K562 (cell line): Measurements from ENCODE around the gene TMEM120B. TPM values are rescaled to one million over a fixed set of nuclear protein-coding genes. Genes with fewer than 3 reads are reported as not detected.
A peak's percentile ranks its signal among the peaks of the same experiment; 100 is the strongest.

Experiments used
- ATAC-seq: fragments of 200-7000 bp; cut with Tn5 transposase; 3 replicates; pipeline ENCODE4 v1.9.1; 2020; ENCODE audit warnings: moderate library complexity
- BruUV-seq: library from RNA; stranded (reverse); fragments of 400-500 nt; replicated peaks from 2 replicates; lab custom pipeline; 2021; lab: Mats Ljungman, UMichigan
- CTCF ChIA-PET: fragments of 300-600 bp; formaldehyde crosslinking; extraction: SDS; loops from one replicate; lab custom pipeline; 2021; ENCODE audit warnings: low intra/inter-chr PET ratio; lab: Yijun Ruan, JAX
- POLR2A ChIA-PET: fragments of 300-600, 350-650 bp; sonication (Branson Sonifier 250); formaldehyde crosslinking; extraction: SDS; loops from one replicate; lab custom pipeline; 2021; ENCODE audit warnings: antibody characterized with exemption, inconsistent platforms; lab: Yijun Ruan, JAX
- DNase-seq, 4 experiments: peaks; one replicate each; pipeline versions ENCODE4 v3.0.0 to v3.0.0-alpha.2; 2011 to 2018; ENCODE audit warnings: low spot score in 3 of 4, mixed read lengths in 3 of 4; ENCODE audit errors: extremely low read depth in 1 of 4
- FAIRE-seq: peaks from 2 replicates; lab custom pipeline; 2011; peaks lifted over from hg19 to GRCh38; lab: Jason Lieb, UNC
- H2AFZ ChIP-seq: 2 replicates; pipeline ENCODE4 v1.6.0; 2011; ENCODE audit warnings: low read depth, low read length, control low read depth, inconsistent platforms
- H3K27ac ChIP-seq: fragments of 200-600 bp; 3 replicates; pipeline ENCODE4 v1.8.0; 2011; ENCODE audit warnings: low read depth, mild to moderate bottlenecking, control low read depth, inconsistent platforms, low read length, moderate library complexity, mixed read lengths; ENCODE audit errors: extremely low read depth
- H3K27me3 ChIP-seq, 2 experiments: fragments of 300-600 bp in 1 of 2; 2 replicates in 1 of 2; 3 replicates in 1 of 2; pipeline versions ENCODE4 v1.6.0 to v1.8.0; 2011; ENCODE audit warnings: inconsistent platforms in 2 of 2, low read length in 2 of 2, mild to moderate bottlenecking in 1 of 2, mixed read lengths in 1 of 2, moderate library complexity in 1 of 2; ENCODE audit not compliant: control insufficient read depth in 2 of 2, insufficient read depth in 2 of 2
- H3K36me3 ChIP-seq: fragments of 300-600 bp; 3 replicates; pipeline ENCODE4 v1.8.0; 2011; ENCODE audit warnings: mild to moderate bottlenecking, low read length, inconsistent platforms; ENCODE audit not compliant: control insufficient read depth, insufficient read depth
- H3K4me1 ChIP-seq, 2 experiments: fragments of 200-600 bp in 1 of 2; replicated peaks in 1 of 2; 2 replicates in 1 of 2; 3 replicates in 1 of 2; pipeline versions ENCODE4 v1.5.1 to v1.8.0; 2011; ENCODE audit warnings: inconsistent platforms in 2 of 2, low read length in 2 of 2, mild to moderate bottlenecking in 1 of 2, mixed read lengths in 1 of 2, moderate library complexity in 1 of 2; ENCODE audit not compliant: control insufficient read depth in 2 of 2, insufficient read depth in 2 of 2
- H3K4me2 ChIP-seq: 2 replicates; pipeline ENCODE4 v1.6.1; 2011; ENCODE audit warnings: low read length, control low read depth, inconsistent platforms, mixed read lengths; ENCODE audit not compliant: insufficient read depth
- H3K4me3 ChIP-seq: fragments of 200-600 bp; sonication (generic), shearing (Covaris generic); 2 replicates; pipeline ENCODE4 v1.5.1; 2016; ENCODE audit warnings: control low read depth, inconsistent platforms
- H3K79me2 ChIP-seq: fragments of 200-600 bp; 3 replicates; pipeline ENCODE4 v1.8.0; 2011; ENCODE audit warnings: low read length, inconsistent platforms; ENCODE audit not compliant: control insufficient read depth, insufficient read depth
- H3K9ac ChIP-seq, 2 experiments: 2 replicates each; pipeline versions ENCODE4 v1.6.0 to v1.6.1; 2011; ENCODE audit warnings: low read depth in 2 of 2, low read length in 2 of 2, control low read depth in 1 of 2, inconsistent platforms in 1 of 2, mild to moderate bottlenecking in 1 of 2, mixed read lengths in 1 of 2; ENCODE audit not compliant: insufficient read depth in 1 of 2
- H3K9me1 ChIP-seq: one replicate; pipeline ENCODE4 v1.6.0; 2011; ENCODE audit warnings: inconsistent platforms, mild to moderate bottlenecking, low read length, moderate library complexity; ENCODE audit not compliant: control insufficient read depth, insufficient read depth
- H3K9me3 ChIP-seq: replicated peaks from 2 replicates; pipeline ENCODE4 v1.5.1; 2011; ENCODE audit warnings: low read depth, low read length, inconsistent platforms; ENCODE audit not compliant: control insufficient read depth, insufficient read depth
- H4K20me1 ChIP-seq: replicated peaks from 2 replicates; pipeline ENCODE4 v1.6.1; 2011; ENCODE audit warnings: low read length, inconsistent platforms, mixed read lengths; ENCODE audit not compliant: control insufficient read depth, insufficient read depth
- CXXC5 ChIP-seq: fragments of 250-450 bp; sonication (Bioruptor Pico); IDR thresholded peaks from 2 replicates; pipeline ENCODE4 v1.8.0; 2022; ENCODE audit warnings: inconsistent platforms, mild to moderate bottlenecking, moderate library complexity
- MED1 ChIP-seq: sonication (generic); formaldehyde crosslinking; IDR thresholded peaks from 2 replicates; pipeline ENCODE4 v1.8.1; 2023; ENCODE audit warnings: missing genetic modification reagents, borderline replicate concordance
- NFE2 ChIP-seq: IDR thresholded peaks from 2 replicates; pipeline ENCODE4 v1.6.1; 2014; ENCODE audit warnings: antibody characterized with exemption, low read depth
- RAD21 ChIP-seq, 2 experiments: fragments of 250-450 bp in 1 of 2; fragments of 450-650 bp in 1 of 2; sonication (Bioruptor Pico) in 1 of 2; formaldehyde crosslinking in 1 of 2; IDR thresholded peaks in 1 of 2; conservative IDR thresholded peaks in 1 of 2; 2 replicates each; pipeline versions ENCODE4 v1.4.0 to v1.8.0; 2020 to 2022; ENCODE audit warnings: mild to moderate bottlenecking in 2 of 2, moderate library complexity in 1 of 2
- ZSCAN29 ChIP-seq: fragments of 450-650 bp; IDR thresholded peaks from 2 replicates; pipeline ENCODE4 v1.6.1; 2017
- WGBS: fragments of 100-300 bp; shearing (Covaris generic); methylation state at CpG from one replicate; pipeline ENCODE4 v1.1.6; 2016; ENCODE audit warnings: low coverage, mixed read lengths; ENCODE audit not compliant: insufficient coverage; ENCODE audit errors: missing lambda C conversion rate; 5-methylcytosine and 5-hydroxymethylcytosine counted together
- in situ Hi-C: fragments of 300-500 bp; cut with MboI; formaldehyde crosslinking; loops from 4 replicates; pipeline ENCODE4 v1.15.0; 2018; ENCODE audit warnings: inconsistent platforms, mixed read lengths
- intact Hi-C: fragments of 100-400 bp; cut with micrococcal nuclease; formaldehyde crosslinking; loops from 2 replicates; pipeline ENCODE4 v1.14.2; 2022
- polyA plus RNA-seq, 8 experiments: library from polyadenylated mRNA; depleted of rRNA in 4 of 8; stranded (reverse) in 5 of 8; unstranded in 3 of 8; fragments of >200 nt; fragmentation: Nextera tagmentation in 2 of 8; fragmentation: Illumina TruSeq in 1 of 8; extraction: Ambion mirVana in 2 of 8; extraction: Trizol in 1 of 8; gene quantifications; 2 replicates each; pipeline versions ENCODE4 v1.2.1 to v1.2.3, GENCODE V29; 2011 to 2014; ENCODE audit warnings: inconsistent platforms in 1 of 8, missing spikeins in 1 of 8
- total RNA-seq, 7 experiments: library from RNA; depleted of rRNA in 6 of 7; stranded (reverse); fragments of >200 nt in 6 of 7; fragmentation: Illumina TruSeq in 2 of 7; extraction: Trizol in 2 of 7; gene quantifications; 2 replicates each; pipeline versions ENCODE4 v1.2.1 to v1.2.3, GENCODE V29; 2011 to 2021; ENCODE audit warnings: low replicate concordance in 1 of 7
- TF ChIP-seq, protein P1 (sequence below), 2 experiments: fragments of 450-650 bp; formaldehyde crosslinking in 1 of 2; IDR thresholded peaks; 2 replicates each; pipeline versions ENCODE4 v1.4.0 to v1.6.1; 2014 to 2020; ENCODE audit warnings: mild to moderate bottlenecking in 2 of 2, borderline replicate concordance in 1 of 2, low read depth in 1 of 2
- TF ChIP-seq, protein P2 (sequence below): fragments of 450-650 bp; formaldehyde crosslinking; IDR thresholded peaks from 2 replicates; pipeline ENCODE4 v1.4.0; 2020; ENCODE audit warnings: mild to moderate bottlenecking, moderate library complexity
- TF ChIP-seq, protein P3 (sequence below): fragments of 250-450 bp; sonication (Bioruptor Pico); IDR thresholded peaks from 2 replicates; pipeline ENCODE4 v1.8.0; 2022; ENCODE audit warnings: inconsistent platforms, mild to moderate bottlenecking, moderate library complexity, borderline replicate concordance

TMEM120B gene
- total and polyA plus RNA-seq, 9 of the 15 experiments (the other 6 are each of a cell fraction or from before 2014, with no cell fraction given), result 1.7 to 18.6 (median 7.4) TPM

DNA sequence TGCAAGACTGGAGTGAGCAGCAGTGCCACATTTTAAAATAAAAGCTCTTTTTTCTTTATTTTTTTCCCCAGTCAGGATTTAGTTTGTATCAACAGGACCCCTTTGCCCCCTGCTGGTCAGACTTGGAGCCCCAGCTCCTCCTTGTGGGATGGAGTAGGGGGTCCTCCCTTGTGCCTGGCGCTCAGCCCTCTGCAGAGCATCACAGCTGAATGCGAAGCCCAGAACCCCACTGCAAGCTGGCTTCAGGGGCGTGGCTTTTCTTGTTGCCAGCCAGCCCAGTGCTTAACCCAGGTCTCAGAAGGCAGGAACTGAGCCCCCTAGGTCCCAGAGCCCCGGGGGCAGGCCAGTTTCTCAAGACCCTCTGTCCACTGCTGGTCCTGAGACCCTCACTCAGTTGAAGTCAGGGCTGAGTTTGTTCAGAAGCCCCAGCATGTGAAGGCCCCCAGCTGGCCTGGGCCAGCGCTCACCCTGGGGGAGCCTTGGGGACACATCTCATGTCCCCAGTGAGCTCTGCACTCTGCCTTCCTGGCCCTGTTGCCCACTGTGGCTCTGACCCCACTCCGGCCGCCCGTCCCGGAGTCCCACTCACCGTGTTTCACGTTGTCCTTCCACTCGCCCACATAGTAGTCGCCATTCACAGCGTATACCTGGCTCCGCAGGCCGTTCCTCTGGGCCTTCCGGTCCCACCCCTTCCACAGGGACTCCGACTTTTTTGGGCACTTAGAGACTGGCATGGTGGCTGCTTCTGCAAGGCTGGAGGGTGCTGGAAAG, 43.6 kb upstream of the TMEM120B start:
- ChIA-PET CTCF (interaction anchor here (0.7 to 2.2 kb wide), 3 partner anchors 115 to 169 kb away, joined by 3 to 14 read pairs (median 8); no protein-coding TSS in a partner anchor), POLR2A (interaction anchor here (0.5 to 1.8 kb wide), 4 partner anchors 117 to 571 kb away, joined by 3 to 8 read pairs (median 3); no protein-coding TSS in a partner anchor)
- peak overlapping the region in 1 of 2 experiments; percentile 41; a peak in 2 of 4 replicates for H3K9ac ChIP-seq
- H3K9me3 ChIP-seq, result no peaks in the 10 kb centered on the region
- DNase-seq (peak; percentile 40 to 57 (median 44)), FAIRE-seq (no peak), ATAC-seq (no peak)
- H4K20me1 ChIP-seq, result no peaks in the 10 kb centered on the region
- H3K36me3 ChIP-seq, result peaks cover 12% of the 10 kb centered on the region; the same call in 2 of the 3 replicates
- no peaks in the 10 kb centered on the region for H3K9me1 ChIP-seq
- no peaks in the 10 kb centered on the region for H3K27me3 ChIP-seq
- in situ Hi-C loops (no loop called here), intact Hi-C loops (loop anchor here (2.0 kb wide), 1 partner anchor 116 kb away; no protein-coding TSS in a partner anchor)
- peaks cover 13% of the 10 kb centered on the region for H3K79me2 ChIP-seq
- no peak overlapping the region for H3K4me2 ChIP-seq
- no TSS peak for BruUV-seq
- no peak overlapping the region for H3K27ac ChIP-seq
- WGBS, result 92% methylated on average over 13 of the region's 18 CpGs
- H3K4me3 ChIP-seq, result no peak overlapping the region
- H2AFZ ChIP-seq, result no peak overlapping the region
- peaks cover 2 to 36% of the 10 kb centered on the region in 2 experiments; a peak in 3 of 5 replicates for H3K4me1 ChIP-seq
- TF ChIP-seq MED1 (CRISPR knock-in tag) (no peak), CXXC5 (CRISPR knock-in tag) (no peak), ZSCAN29 (no peak), RAD21 (CRISPR knock-in tag; conservative IDR thresholded peaks at IDR 0.05 in 1 of 2, IDR thresholded peaks at IDR 0.05 in 1 of 2) (peak; percentile 45 to 62), NFE2 (no peak)
- TF ChIP-seq, protein P1, sequence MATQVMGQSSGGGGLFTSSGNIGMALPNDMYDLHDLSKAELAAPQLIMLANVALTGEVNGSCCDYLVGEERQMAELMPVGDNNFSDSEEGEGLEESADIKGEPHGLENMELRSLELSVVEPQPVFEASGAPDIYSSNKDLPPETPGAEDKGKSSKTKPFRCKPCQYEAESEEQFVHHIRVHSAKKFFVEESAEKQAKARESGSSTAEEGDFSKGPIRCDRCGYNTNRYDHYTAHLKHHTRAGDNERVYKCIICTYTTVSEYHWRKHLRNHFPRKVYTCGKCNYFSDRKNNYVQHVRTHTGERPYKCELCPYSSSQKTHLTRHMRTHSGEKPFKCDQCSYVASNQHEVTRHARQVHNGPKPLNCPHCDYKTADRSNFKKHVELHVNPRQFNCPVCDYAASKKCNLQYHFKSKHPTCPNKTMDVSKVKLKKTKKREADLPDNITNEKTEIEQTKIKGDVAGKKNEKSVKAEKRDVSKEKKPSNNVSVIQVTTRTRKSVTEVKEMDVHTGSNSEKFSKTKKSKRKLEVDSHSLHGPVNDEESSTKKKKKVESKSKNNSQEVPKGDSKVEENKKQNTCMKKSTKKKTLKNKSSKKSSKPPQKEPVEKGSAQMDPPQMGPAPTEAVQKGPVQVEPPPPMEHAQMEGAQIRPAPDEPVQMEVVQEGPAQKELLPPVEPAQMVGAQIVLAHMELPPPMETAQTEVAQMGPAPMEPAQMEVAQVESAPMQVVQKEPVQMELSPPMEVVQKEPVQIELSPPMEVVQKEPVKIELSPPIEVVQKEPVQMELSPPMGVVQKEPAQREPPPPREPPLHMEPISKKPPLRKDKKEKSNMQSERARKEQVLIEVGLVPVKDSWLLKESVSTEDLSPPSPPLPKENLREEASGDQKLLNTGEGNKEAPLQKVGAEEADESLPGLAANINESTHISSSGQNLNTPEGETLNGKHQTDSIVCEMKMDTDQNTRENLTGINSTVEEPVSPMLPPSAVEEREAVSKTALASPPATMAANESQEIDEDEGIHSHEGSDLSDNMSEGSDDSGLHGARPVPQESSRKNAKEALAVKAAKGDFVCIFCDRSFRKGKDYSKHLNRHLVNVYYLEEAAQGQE (IDR thresholded peaks at IDR 0.05; ENCODE audit: borderline replicate concordance), result peak; percentile 67; the same call in 1 of the 2 replicates
- TF ChIP-seq, protein P1 (CRISPR knock-in tag; IDR thresholded peaks at IDR 0.05; ENCODE audit: low read depth), result no peak
- TF ChIP-seq, protein P2, sequence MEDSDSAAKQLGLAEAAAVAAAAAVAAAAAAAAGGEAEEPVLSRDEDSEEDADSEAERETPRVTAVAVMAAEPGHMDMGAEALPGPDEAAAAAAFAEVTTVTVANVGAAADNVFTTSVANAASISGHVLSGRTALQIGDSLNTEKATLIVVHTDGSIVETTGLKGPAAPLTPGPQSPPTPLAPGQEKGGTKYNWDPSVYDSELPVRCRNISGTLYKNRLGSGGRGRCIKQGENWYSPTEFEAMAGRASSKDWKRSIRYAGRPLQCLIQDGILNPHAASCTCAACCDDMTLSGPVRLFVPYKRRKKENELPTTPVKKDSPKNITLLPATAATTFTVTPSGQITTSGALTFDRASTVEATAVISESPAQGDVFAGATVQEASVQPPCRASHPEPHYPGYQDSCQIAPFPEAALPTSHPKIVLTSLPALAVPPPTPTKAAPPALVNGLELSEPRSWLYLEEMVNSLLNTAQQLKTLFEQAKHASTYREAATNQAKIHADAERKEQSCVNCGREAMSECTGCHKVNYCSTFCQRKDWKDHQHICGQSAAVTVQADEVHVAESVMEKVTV, result 0 out of 2 replicates have a peak, but pooled peaks have one; percentile 15
- TF ChIP-seq, protein P3, sequence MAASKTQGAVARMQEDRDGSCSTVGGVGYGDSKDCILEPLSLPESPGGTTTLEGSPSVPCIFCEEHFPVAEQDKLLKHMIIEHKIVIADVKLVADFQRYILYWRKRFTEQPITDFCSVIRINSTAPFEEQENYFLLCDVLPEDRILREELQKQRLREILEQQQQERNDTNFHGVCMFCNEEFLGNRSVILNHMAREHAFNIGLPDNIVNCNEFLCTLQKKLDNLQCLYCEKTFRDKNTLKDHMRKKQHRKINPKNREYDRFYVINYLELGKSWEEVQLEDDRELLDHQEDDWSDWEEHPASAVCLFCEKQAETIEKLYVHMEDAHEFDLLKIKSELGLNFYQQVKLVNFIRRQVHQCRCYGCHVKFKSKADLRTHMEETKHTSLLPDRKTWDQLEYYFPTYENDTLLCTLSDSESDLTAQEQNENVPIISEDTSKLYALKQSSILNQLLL (CRISPR knock-in tag), result no peak
